Psoas muscle (tissue), 8 donors: ENCODE results near the gene TXK. TPM values are rescaled to one million over a fixed set of nuclear protein-coding genes. Genes with fewer than 3 reads are reported as not detected.
A peak's percentile ranks its signal among the peaks of the same experiment; 100 is the strongest.

ENCODE experiments used
- ATAC-seq, 4 donors: fragments of 200-7000 bp; cut with Tn5 transposase; one replicate each; pipeline ENCODE4 v1.9.1; 2020; ENCODE audit warnings: moderate library complexity in 3 of 4, mild to moderate bottlenecking in 2 of 4
- DNase-seq, 2 donors: peaks; one replicate each; pipeline ENCODE4 v3.0.0-alpha.2; 2020
- H3K27ac ChIP-seq: fragments of 200-600 bp; one replicate; pipeline ENCODE4 v1.8.0; 2022
- H3K27me3 ChIP-seq, 3 donors: fragments of 200-600 bp in 1 of 3; one replicate each; pipeline versions ENCODE4 v1.6.1 to v1.8.0; 2013 to 2022; ENCODE audit warnings: low read length in 2 of 3, mild to moderate bottlenecking in 2 of 3, moderate library complexity in 1 of 3; ENCODE audit not compliant: insufficient read depth in 3 of 3
- H3K36me3 ChIP-seq, 2 donors: fragments of 200-600 bp in 1 of 2; one replicate each; pipeline versions ENCODE4 v1.6.1 to v1.8.0; 2013 to 2022; ENCODE audit warnings: low read depth in 1 of 2, mild to moderate bottlenecking in 1 of 2, moderate library complexity in 1 of 2; ENCODE audit not compliant: insufficient read depth in 1 of 2
- H3K4me1 ChIP-seq: fragments of 200-600 bp; one replicate; pipeline ENCODE4 v1.8.0; 2022
- H3K4me3 ChIP-seq: fragments of 200-600 bp; one replicate; pipeline ENCODE4 v1.8.0; 2022; ENCODE audit warnings: mild to moderate bottlenecking
- H3K9me3 ChIP-seq: fragments of 200-600 bp; one replicate; pipeline ENCODE4 v1.8.0; 2022
- CTCF ChIP-seq: fragments of 200-600 bp; IDR thresholded peaks from one replicate; pipeline ENCODE4 v1.8.0; 2022; ENCODE audit warnings: antibody characterized with exemption
- WGBS, 3 donors: extraction: QIAGEN DNeasy Blood & Tissue Kit; methylation state at CpG; one replicate each; pipeline versions ENCODE4 v1.1.6 to v1.1.7; 2013; 5-methylcytosine and 5-hydroxymethylcytosine counted together
- intact Hi-C, 2 donors: fragments of 100-400 bp; cut with DNase I; formaldehyde crosslinking; loops; one replicate each; pipeline versions ENCODE4 v1.11.0 to v1.14.2; 2022
- polyA plus RNA-seq, 3 donors: library from polyadenylated mRNA; stranded (reverse); fragments of 200-250 nt; gene quantifications; one replicate each; pipeline ENCODE4 v1.2.3, GENCODE V29; 2013
- total RNA-seq, 4 donors: library from RNA; stranded (reverse); fragmentation: NEBNext Ultra II Directional in 2 of 4; extraction: Animal tissue kit (Norgen Biotek cat#: 25700) in 2 of 4; gene quantifications; one replicate each; pipeline versions ENCODE4 v1.2.1 to v1.2.4, GENCODE V29; 2021 to 2023
- donor health status: healthy with polysubstance abuse.
- donor health status: DM: no; HTN: no; CAD: no; lungs with moderate emphysema.
- donor health status: Bipolar disorder and iron deficiency.
- donor health status: healthy.
- donor health status: DM: yes; HTN: yes; CAD: no.
- donor health status: DM: no; HTN: no; CAD: no.
- donor health status: DM: no; HTN: no; CAD: no.
- donor health status: DM: yes; HTN: yes; CAD: no.

Gene TXK
- total and polyA plus RNA-seq, 7 donors, result 0.07 to 0.52 (median 0.21) TPM; not detected in 1

- 8 to 17% (median 11%) methylated on average over 13 of the region's 13 CpGs for WGBS, 3 donors
- intact Hi-C loops, result no loop called here
- Histone ChIP-seq H3K9me3 (no peaks in the 10 kb centered on the region), H3K4me1 (peaks cover 11% of the 10 kb centered on the region), H3K4me3 (peak overlapping the region; percentile 40), H3K27ac (no peak overlapping the region), H3K27me3 (peaks cover 0 to 5% (median 0%) of the 10 kb centered on the region in 3 donors), H3K36me3 (no peaks in the 10 kb centered on the region)
- TF ChIP-seq CTCF, result peak; percentile 50
- ATAC-seq, result peak; percentile 77 to 92 (median 85)
- DNase-seq, result peak in 1 of 2 donors; percentile 55
These were observed 6.2 kb downstream of the TXK start for GRCh38 chr4:48127682-48128404.

GRCh38 chr4:48127231-48127630, 6.8 kb downstream of the TXK start:
- no peak for DNase-seq

GRCh38 chr4:48126621-48127020, 7.4 kb downstream of the TXK start:
- Histone ChIP-seq H3K4me1 (peaks cover 11% of the 10 kb centered on the region), H3K9me3 (no peaks in the 10 kb centered on the region), H3K36me3 (no peaks in the 10 kb centered on the region), H3K27ac (no peak overlapping the region), H3K4me3 (no peak overlapping the region), H3K27me3 (peaks cover 0 to 5% (median 0%) of the 10 kb centered on the region in 3 donors)
- TF ChIP-seq CTCF, result no peak
- WGBS, 3 donors, result 73 to 90% (median 86%) methylated on average over 1 of the region's 1 CpG
- DNase-seq (no peak), ATAC-seq (no peak)
- intact Hi-C loops, result no loop called here

More at GRCh38 chr4:48127231-48127630, 6.8 kb downstream of the TXK start:
- Histone ChIP-seq H3K36me3 (no peaks in the 10 kb centered on the region), H3K4me3 (no peak overlapping the region), H3K27me3 (peaks cover 0 to 5% (median 0%) of the 10 kb centered on the region in 3 donors), H3K9me3 (no peaks in the 10 kb centered on the region), H3K27ac (no peak overlapping the region), H3K4me1 (peaks cover 11% of the 10 kb centered on the region)
- intact Hi-C loops, result no loop called here
- TF ChIP-seq CTCF, result no peak
- no peak for ATAC-seq
- 18 to 24% (median 22%) methylated on average over 3 of the region's 3 CpGs for WGBS, 3 donors

GRCh38 chr4:48124870-48125269, 9.2 kb downstream of the TXK start:
- no peaks in the 10 kb centered on the region for H3K36me3 ChIP-seq
- no peak overlapping the region for H3K27ac ChIP-seq
- DNase-seq (no peak), ATAC-seq (no peak)
- 68 to 74% (median 70%) methylated on average over 2 of the region's 2 CpGs for WGBS, 3 donors
- H3K4me1 ChIP-seq, result peaks cover 11% of the 10 kb centered on the region
- peaks cover 0 to 5% (median 0%) of the 10 kb centered on the region in 3 donors for H3K27me3 ChIP-seq
- intact Hi-C loops, result no loop called here
- no peak overlapping the region for H3K4me3 ChIP-seq
- TF ChIP-seq CTCF, result no peak
- H3K9me3 ChIP-seq, result no peaks in the 10 kb centered on the region
